GM12875 (cell line): ENCODE results near the gene FAM83C.
"Not testable (repeated sequence)": the region's sequence is repeated elsewhere in the genome, so short reads cannot be mapped to it uniquely, and the experiment has no call there.

Experiments used
- H3K4me3 ChIP-seq: one replicate; pipeline ENCODE4 v1.5.1; 2011; ENCODE audit warnings: low read depth, low read length, control low read depth
- TF ChIP-seq, protein P1 (sequence below): IDR thresholded peaks from 2 replicates; pipeline ENCODE4 v1.5.1; 2011; ENCODE audit warnings: low read depth, mild to moderate bottlenecking, control low read depth, inconsistent platforms, low read length, moderate library complexity, borderline replicate concordance; ENCODE audit not compliant: insufficient read depth

Gene FAM83C

GRCh38 chr20:35257175-35257909, 34.9 kb downstream of the FAM83C start:
- H3K4me3 ChIP-seq, result no peak overlapping the region
- TF ChIP-seq, protein P1, sequence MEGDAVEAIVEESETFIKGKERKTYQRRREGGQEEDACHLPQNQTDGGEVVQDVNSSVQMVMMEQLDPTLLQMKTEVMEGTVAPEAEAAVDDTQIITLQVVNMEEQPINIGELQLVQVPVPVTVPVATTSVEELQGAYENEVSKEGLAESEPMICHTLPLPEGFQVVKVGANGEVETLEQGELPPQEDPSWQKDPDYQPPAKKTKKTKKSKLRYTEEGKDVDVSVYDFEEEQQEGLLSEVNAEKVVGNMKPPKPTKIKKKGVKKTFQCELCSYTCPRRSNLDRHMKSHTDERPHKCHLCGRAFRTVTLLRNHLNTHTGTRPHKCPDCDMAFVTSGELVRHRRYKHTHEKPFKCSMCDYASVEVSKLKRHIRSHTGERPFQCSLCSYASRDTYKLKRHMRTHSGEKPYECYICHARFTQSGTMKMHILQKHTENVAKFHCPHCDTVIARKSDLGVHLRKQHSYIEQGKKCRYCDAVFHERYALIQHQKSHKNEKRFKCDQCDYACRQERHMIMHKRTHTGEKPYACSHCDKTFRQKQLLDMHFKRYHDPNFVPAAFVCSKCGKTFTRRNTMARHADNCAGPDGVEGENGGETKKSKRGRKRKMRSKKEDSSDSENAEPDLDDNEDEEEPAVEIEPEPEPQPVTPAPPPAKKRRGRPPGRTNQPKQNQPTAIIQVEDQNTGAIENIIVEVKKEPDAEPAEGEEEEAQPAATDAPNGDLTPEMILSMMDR, result no peak

GRCh38 chr20:35254448-35254999, 37.7 kb downstream of the FAM83C start:
- TF ChIP-seq, protein P1, result no peak
- H3K4me3 ChIP-seq, result no peak overlapping the region

DNA sequence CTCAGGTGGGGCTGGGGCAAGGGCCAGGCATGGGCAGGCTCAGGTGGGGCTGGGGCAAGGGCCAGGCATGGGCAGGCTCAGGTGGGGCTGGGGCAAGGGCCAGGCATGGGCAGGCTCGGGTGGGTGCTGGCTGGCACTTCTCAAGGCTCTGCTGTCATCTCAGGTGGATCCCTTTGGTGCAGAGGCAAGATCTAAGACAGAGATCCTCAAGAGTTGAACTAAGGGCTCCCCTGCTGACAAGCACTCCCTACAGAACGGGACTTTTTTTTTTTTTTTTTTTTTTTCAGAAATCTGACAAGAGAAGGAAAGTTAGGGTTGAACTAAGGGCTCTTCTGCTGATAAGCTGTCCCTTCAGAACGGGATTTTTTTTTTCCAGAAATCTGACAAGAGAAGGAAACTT, 39.2 kb downstream of the FAM83C start:
- TF ChIP-seq, protein P1, result no peak
- no peak overlapping the region for H3K4me3 ChIP-seq

GRCh38 chr20:35252598-35252997, 39.6 kb downstream of the FAM83C start:
- H3K4me3 ChIP-seq, result not testable (repeated sequence)

- TF ChIP-seq, protein P1, result no peak
- H3K4me3 ChIP-seq, result no peak overlapping the region
These were observed 40.2 kb downstream of the FAM83C start for GRCh38 chr20:35252037-35252461.

- no peak overlapping the region for H3K4me3 ChIP-seq
- TF ChIP-seq, protein P1, result no peak
These were observed 40.6 kb downstream of the FAM83C start for GRCh38 chr20:35251613-35251940.

GRCh38 chr20:35248641-35249475, 43.4 kb downstream of the FAM83C start:
- TF ChIP-seq, protein P1, result no peak
- H3K4me3 ChIP-seq, result no peak overlapping the region
